ENCODE measurements around the gene TMEM63B. TPM values are rescaled to one million over a fixed set of nuclear protein-coding genes. Genes with fewer than 3 reads are reported as not detected.

Gene TMEM63B
- total RNA-seq, 1 donor from 2014 or later: 27.4 TPM

- Histone ChIP-seq H3K4me3 (ENCODE audit: low read depth, low read length) (no peak overlapping the region), H3K36me3 (ENCODE audit: control insufficient read depth, insufficient read depth, low read length) (peaks cover 35% of the 10 kb centered on the region), H3K27me3 (ENCODE audit: control insufficient read depth, insufficient read depth, low read length) (no peaks in the 10 kb centered on the region)
- DNase-seq (ENCODE audit: low read depth): no peak
- TF ChIP-seq CTCF (IDR thresholded peaks at IDR 0.05; ENCODE audit: insufficient read depth, low read length, severe bottlenecking): no peak
- FAIRE-seq: no peak
Measured at GRCh38 chr6:44105993-44106740, 21.2 kb upstream of the TMEM63B start.

- peaks cover 37% of the 10 kb centered on the region for H3K36me3 ChIP-seq (ENCODE audit: control insufficient read depth, insufficient read depth, low read length)
- FAIRE-seq: no peak
Measured at GRCh38 chr6:44107017-44107416, 20.3 kb upstream of the TMEM63B start.

GRCh38 chr6:44108471-44108870, 18.9 kb upstream of the TMEM63B start:
- DNase-seq (ENCODE audit: low read depth): no peak
- H3K4me3 ChIP-seq (ENCODE audit: low read depth, low read length): no peak overlapping the region
- no peak for FAIRE-seq
- peaks cover 35% of the 10 kb centered on the region for H3K36me3 ChIP-seq (ENCODE audit: control insufficient read depth, insufficient read depth, low read length)
- no peak for TF ChIP-seq CTCF (IDR thresholded peaks at IDR 0.05; ENCODE audit: insufficient read depth, low read length, severe bottlenecking)
- H3K27me3 ChIP-seq (ENCODE audit: control insufficient read depth, insufficient read depth, low read length): no peaks in the 10 kb centered on the region

More at GRCh38 chr6:44107017-44107416, 20.3 kb upstream of the TMEM63B start:
- DNase-seq (ENCODE audit: low read depth): no peak
- no peak overlapping the region for H3K4me3 ChIP-seq (ENCODE audit: low read depth, low read length)
- no peaks in the 10 kb centered on the region for H3K27me3 ChIP-seq (ENCODE audit: control insufficient read depth, insufficient read depth, low read length)
- no peak for TF ChIP-seq CTCF (IDR thresholded peaks at IDR 0.05; ENCODE audit: insufficient read depth, low read length, severe bottlenecking)

- peaks cover 36% of the 10 kb centered on the region for H3K36me3 ChIP-seq (ENCODE audit: control insufficient read depth, insufficient read depth, low read length)
- no peaks in the 10 kb centered on the region for H3K27me3 ChIP-seq (ENCODE audit: control insufficient read depth, insufficient read depth, low read length)
- FAIRE-seq: no peak
- H3K4me3 ChIP-seq (ENCODE audit: low read depth, low read length): no peak overlapping the region
- no peak for DNase-seq (ENCODE audit: low read depth)
- no peak for TF ChIP-seq CTCF (IDR thresholded peaks at IDR 0.05; ENCODE audit: insufficient read depth, low read length, severe bottlenecking)
Measured at GRCh38 chr6:44109212-44109611, 18.1 kb upstream of the TMEM63B start.

- no peaks in the 10 kb centered on the region for H3K27me3 ChIP-seq (ENCODE audit: control insufficient read depth, insufficient read depth, low read length)
- no peak overlapping the region for H3K4me3 ChIP-seq (ENCODE audit: low read depth, low read length)
- FAIRE-seq (no peak), DNase-seq (ENCODE audit: low read depth) (no peak)
- peaks cover 30% of the 10 kb centered on the region for H3K36me3 ChIP-seq (ENCODE audit: control insufficient read depth, insufficient read depth, low read length)
- no peak for TF ChIP-seq CTCF (IDR thresholded peaks at IDR 0.05; ENCODE audit: insufficient read depth, low read length, severe bottlenecking)
Measured at GRCh38 chr6:44110005-44110676, 17.2 kb upstream of the TMEM63B start.
